GM19193 (cell line): ENCODE data around the gene RAD51B.

Source experiments
- POLR2A ChIP-seq: IDR thresholded peaks from 4 replicates; pipeline ENCODE4 v1.6.1; 2011; ENCODE audit not compliant: insufficient read depth, insufficient read length; ENCODE audit errors: extremely low read depth

Gene RAD51B

GRCh38 chr14:68564826-68565759 is 745.5 kb downstream of the RAD51B start:
- no peak for TF ChIP-seq POLR2A

GRCh38 chr14:68566075-68566474 is 746.5 kb downstream of the RAD51B start:
- no peak for TF ChIP-seq POLR2A

- no peak for TF ChIP-seq POLR2A
These were observed 749.6 kb downstream of the RAD51B start for GRCh38 chr14:68568907-68569897.

DNA sequence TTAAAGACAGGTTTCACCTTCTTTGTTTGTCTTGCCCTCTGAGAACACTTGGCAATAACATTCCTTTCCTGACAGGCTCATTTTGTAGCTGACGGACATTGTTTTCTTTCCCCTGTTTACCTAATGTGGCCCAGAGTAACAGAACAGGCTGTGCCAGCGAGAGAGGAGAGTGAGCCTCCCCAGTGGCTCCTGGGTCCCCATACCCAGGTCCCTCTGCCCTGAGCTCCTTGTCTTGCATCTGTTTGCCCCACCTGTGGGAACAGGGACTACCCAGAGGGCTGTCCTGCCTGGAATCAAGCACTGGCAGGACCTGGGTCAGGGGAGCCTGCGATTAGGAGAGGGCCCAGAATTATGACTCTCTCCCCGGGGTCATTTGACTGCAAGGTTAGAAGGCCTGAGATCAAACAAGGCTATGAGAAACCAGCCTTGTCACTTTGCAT is 750.4 kb downstream of the RAD51B start:
- TF ChIP-seq POLR2A: no peak

GRCh38 chr14:68571114-68571591 is 751.6 kb downstream of the RAD51B start:
- no peak for TF ChIP-seq POLR2A

DNA sequence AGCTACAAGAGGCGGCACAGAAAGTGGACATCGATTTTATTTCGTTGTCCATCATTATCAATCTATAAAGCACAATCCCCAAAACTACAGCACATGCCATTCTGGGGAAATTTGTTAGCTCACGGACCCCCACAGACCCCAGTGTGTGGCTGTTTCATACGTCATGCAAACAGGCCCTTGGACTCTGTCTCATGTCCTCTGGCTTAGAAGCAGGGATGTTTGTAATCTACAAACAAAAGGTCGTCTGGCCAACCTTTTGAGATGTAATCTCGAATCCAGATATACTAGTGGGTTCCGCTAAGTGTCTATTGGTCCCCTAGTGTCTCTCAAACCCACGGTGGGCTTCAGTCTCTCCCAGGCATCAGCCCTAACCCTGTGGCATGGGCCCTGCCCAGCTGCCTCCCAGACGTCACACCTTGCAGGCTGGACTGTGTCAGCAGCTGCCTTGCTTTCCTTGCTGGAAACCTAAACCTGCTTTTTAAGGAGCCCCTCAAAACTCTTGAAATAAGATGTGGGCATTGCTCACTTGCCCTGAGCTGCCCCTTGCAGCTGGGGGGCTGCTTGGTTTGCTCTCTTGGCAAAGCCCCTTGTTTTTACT is 752.4 kb downstream of the RAD51B start:
- TF ChIP-seq POLR2A: no peak

GRCh38 chr14:68573126-68573525 is 753.5 kb downstream of the RAD51B start:
- no peak for TF ChIP-seq POLR2A

DNA sequence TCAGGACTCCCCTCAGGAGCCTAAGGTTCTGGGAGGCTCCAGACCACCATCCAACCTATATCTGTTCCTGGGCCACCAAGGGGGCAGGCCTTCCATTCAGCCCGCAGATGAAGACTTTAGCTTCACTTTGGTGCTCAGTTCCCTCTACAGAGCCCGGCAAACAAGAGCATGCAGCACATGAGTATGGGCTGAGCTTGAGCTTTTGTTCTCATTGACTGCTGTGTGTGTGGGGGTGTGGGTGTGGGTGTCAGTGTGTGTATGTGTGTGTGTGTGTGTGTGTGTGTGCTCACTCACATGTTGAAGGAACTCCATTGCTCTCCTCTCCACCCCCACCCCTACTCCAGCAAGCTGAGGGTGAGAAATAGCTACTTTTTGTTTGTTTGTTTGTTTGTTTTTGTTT is 754.1 kb downstream of the RAD51B start:
- TF ChIP-seq POLR2A: no peak

DNA sequence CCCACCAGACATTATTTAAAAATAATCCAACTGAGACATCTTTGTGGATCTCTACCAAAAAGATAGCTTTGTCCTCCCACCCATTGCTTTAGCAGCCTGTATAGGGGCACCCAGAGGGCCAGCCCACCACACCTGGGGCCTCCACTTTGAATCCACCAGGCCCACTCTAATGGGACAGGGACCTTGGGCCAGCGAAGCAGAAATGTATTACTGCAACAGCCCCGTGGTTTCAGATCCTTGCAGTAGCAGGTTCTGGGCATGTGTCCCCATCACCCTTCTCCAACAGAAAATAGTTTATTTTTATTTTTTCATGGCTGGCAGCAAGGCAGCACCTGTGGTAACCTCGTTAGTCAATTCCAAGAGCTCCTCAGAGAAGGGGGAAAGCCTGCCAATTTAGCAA is 754.9 kb downstream of the RAD51B start:
- no peak for TF ChIP-seq POLR2A

- TF ChIP-seq POLR2A: no peak
These were observed 755.3 kb downstream of the RAD51B start for GRCh38 chr14:68574906-68575305.

GRCh38 chr14:68575426-68575825 is 755.8 kb downstream of the RAD51B start:
- TF ChIP-seq POLR2A: no peak

DNA sequence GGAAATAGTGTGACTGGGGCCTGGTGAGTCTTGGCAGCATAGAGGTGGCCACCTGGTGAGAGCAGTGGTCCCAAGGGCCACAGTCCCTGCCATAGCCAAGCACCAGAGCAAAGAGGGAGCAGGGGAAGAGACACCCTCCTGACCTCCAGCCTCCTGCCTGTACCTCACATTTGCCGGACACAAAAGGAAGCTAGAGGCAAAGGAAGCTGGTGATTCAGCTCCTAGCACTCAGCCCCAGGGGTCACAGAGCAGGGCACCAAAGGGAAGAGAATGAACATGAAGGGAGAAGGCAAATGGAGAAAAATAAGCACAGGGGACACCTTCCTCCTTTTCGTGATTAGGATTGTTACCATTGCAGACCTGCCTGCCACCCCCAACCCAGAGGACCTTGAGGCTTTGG is 756.5 kb downstream of the RAD51B start:
- no peak for TF ChIP-seq POLR2A

DNA sequence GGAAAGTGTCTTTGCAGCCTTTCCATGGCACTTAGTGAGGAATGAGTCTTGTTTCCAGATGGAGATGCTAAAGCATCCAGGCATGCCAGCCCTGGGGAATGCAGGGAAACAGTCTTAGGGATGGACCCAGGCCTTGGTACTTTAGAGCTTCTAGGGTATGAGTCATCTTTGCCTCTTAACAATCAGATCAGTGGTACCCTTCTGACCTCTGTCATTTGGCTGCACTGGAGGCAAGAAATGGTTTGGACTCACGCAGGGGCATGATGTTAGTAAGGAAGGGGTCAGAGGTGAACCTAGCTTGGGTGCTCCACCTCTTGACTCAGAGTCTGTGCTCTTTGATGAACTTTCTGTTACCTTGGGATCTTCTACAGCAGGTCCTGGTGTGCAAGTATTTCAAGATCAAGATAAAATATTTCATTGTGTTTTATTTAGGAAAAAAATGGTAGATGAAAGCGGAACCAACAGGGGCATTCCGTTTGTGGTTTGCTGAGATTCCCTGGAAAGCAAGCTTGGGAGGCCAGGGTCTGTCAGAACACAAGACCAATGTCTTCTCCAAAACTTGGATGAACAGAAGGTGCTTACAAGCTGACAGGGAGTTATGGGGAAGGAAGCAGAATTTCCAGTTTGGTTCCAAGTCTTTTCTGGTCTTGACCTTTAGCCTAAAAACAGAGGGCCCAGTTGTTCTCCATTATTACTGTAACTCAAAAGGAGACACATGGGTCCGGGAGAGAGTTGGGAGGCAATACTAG is 757.1 kb downstream of the RAD51B start:
- no peak for TF ChIP-seq POLR2A
